ENCODE data around the gene APOL1.

DNA sequence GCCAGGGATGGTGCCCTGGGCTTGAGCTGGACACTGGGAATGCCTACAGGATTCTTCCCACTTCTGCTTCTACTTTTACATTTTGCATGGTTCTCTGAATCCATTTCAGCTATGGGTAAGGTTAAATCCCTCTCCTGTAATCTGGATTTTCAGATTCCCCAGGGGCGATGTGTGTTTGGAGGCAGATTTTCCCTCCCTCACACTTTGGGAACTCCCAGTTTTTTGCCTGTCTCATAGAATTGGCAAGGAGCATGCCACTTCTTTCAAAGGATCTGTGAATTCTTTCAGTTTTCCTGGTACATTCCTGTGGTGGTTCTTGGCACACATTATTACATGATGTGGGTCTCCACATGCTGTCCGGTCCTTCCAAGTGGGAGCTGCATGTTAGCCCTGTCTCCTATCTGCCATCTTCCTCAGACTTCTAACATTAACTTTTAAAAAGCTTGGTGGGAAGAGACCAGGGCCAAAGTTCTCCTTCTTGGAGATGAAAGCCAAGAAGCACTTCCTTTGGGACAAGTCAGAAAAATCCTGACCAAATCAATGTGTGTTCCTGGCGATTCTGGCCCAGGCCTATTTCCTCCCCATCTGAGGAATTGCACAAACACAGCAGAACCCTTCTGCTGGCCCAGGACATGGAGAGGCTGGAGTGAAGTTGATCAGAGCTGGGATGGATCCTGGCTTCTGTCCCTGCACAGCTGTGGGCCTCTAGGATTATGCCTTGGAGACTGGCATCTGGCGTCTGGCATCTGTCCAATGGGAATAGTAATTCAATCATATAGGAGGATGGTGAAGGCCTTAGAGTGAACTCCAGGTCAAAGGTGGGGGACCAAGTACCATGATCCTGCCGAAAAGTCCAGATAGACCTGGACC lies 8.2 kb upstream of the APOL1 start:
- TF ChIP-seq CTCF (IDR thresholded peaks at IDR 0.05) (no peak), EP300 (IDR thresholded peaks at IDR 0.05) (no peak)

All from upper lobe of left lung (tissue), 4 donors.